Lower leg skin (tissue), 3 donors: ENCODE measurements around the gene SLC26A9.

ENCODE experiments used
- CTCF ChIP-seq, 3 donors: fragments of 450-650 bp; IDR thresholded peaks; one replicate each; pipeline ENCODE4 v1.5.1; 2016; ENCODE audit warnings: antibody characterized with exemption in 3 of 3, mild to moderate bottlenecking in 3 of 3, moderate library complexity in 2 of 3
- POLR2A ChIP-seq, 2 donors: fragments of 450-650 bp; IDR thresholded peaks; one replicate each; pipeline ENCODE4 v1.6.1; 2016 to 2017; ENCODE audit warnings: antibody characterized with exemption in 2 of 2, mild to moderate bottlenecking in 1 of 2, moderate library complexity in 1 of 2

- TF ChIP-seq CTCF (IDR thresholded peaks at IDR 0.05) (no peak), POLR2A (IDR thresholded peaks at IDR 0.05) (no peak)
Measured at GRCh38 chr1:205936311-205936710, 6.9 kb downstream of the SLC26A9 start.
